HG03045 (cell line): ENCODE data around the gene CDK12.
"Not testable (repeated sequence)": the region's sequence is repeated elsewhere in the genome, so short reads cannot be mapped to it uniquely, and the experiment has no call there.

Experiments used
- ATAC-seq: cut with Tn5 transposase; IDR thresholded peaks from one replicate; pipeline ENCODE4 v1.9.1; 2021; ENCODE audit warnings: mild to moderate bottlenecking, moderate library complexity; ENCODE audit not compliant: unreplicated experiment

CDK12 gene

GRCh38 chr17:39496921-39497320, 35.6 kb downstream of the CDK12 start:
- ATAC-seq = not testable (repeated sequence)

GRCh38 chr17:39507511-39507910, 46.2 kb downstream of the CDK12 start:
- no peak for ATAC-seq

GRCh38 chr17:39508987-39509386, 47.7 kb downstream of the CDK12 start:
- ATAC-seq = no peak

- ATAC-seq = no peak
Measured at GRCh38 chr17:39513309-39513708, 52.0 kb downstream of the CDK12 start.

- no peak for ATAC-seq
Measured at GRCh38 chr17:39513915-39514314, 52.6 kb downstream of the CDK12 start.

GRCh38 chr17:39517224-39517623, 55.9 kb downstream of the CDK12 start:
- no peak for ATAC-seq

GRCh38 chr17:39525801-39526506, 64.7 kb downstream of the CDK12 start:
- no peak for ATAC-seq

- no peak for ATAC-seq
Measured at GRCh38 chr17:39527220-39527813, 66.0 kb downstream of the CDK12 start.

- no peak for ATAC-seq
Measured at GRCh38 chr17:39529455-39529854, 68.2 kb downstream of the CDK12 start.

GRCh38 chr17:39530513-39530912, 69.2 kb downstream of the CDK12 start:
- ATAC-seq = no peak

- ATAC-seq = no peak
Measured at GRCh38 chr17:39531252-39531651, 70.0 kb downstream of the CDK12 start.

GRCh38 chr17:39533891-39534290, 72.6 kb downstream of the CDK12 start:
- no peak for ATAC-seq

GRCh38 chr17:39534768-39535405, 73.6 kb downstream of the CDK12 start:
- no peak for ATAC-seq

- no peak for ATAC-seq
Measured at GRCh38 chr17:39536468-39536867, 75.2 kb downstream of the CDK12 start.

- not testable (repeated sequence) for ATAC-seq
Measured at GRCh38 chr17:39537364-39537763, 76.1 kb downstream of the CDK12 start.

GRCh38 chr17:39538866-39539265, 77.6 kb downstream of the CDK12 start:
- ATAC-seq = no peak

GRCh38 chr17:39540611-39541010, 79.3 kb downstream of the CDK12 start:
- ATAC-seq = no peak

- no peak for ATAC-seq
Measured at GRCh38 chr17:39541652-39542051, 80.4 kb downstream of the CDK12 start.

- ATAC-seq = no peak
Measured at GRCh38 chr17:39543176-39543575, 81.9 kb downstream of the CDK12 start.

GRCh38 chr17:39543664-39544063, 82.4 kb downstream of the CDK12 start:
- ATAC-seq = no peak

- not testable (repeated sequence) for ATAC-seq
Measured at GRCh38 chr17:39544361-39544760, 83.1 kb downstream of the CDK12 start.
